Activated T-cell treated with anti-CD3 and anti-CD28 coated beads, Interleukin-2, amount 50 U/mL, for 72 hours (primary cell): ENCODE data around the gene LIPN. TPM values are rescaled to one million over a fixed set of nuclear protein-coding genes. Genes with fewer than 3 reads are reported as not detected.

ENCODE experiments used
- ATAC-seq, 2 donors: fragments of 150-1000 bp; cut with Tn5 transposase; replicated peaks in 1 of 2; 2 replicates each; pipeline ENCODE4 v1.10.0; 2021; ENCODE audit warnings: moderate library complexity in 2 of 2, mild to moderate bottlenecking in 1 of 2
- DNase-seq, 2 donors: peaks; one replicate each; pipeline ENCODE4 v3.0.0; 2021 to 2022; ENCODE audit warnings: mixed read lengths in 1 of 2
- H3K27ac Mint-ChIP-seq: one replicate; pipeline ENCODE4 v1.8.0; 2022; ENCODE audit warnings: mild to moderate bottlenecking, moderate library complexity, mixed read lengths
- H3K27me3 Mint-ChIP-seq: one replicate; pipeline ENCODE4 v1.8.0; 2022; ENCODE audit warnings: low read depth, mixed read lengths
- H3K36me3 Mint-ChIP-seq, 2 donors: one replicate each; pipeline ENCODE4 v1.8.0; 2022; ENCODE audit warnings: mixed read lengths in 2 of 2, mild to moderate bottlenecking in 1 of 2; ENCODE audit not compliant: insufficient read depth in 2 of 2
- H3K4me1 Mint-ChIP-seq: one replicate; pipeline ENCODE4 v1.8.0; 2022; ENCODE audit warnings: low read depth, mixed read lengths
- H3K4me3 Mint-ChIP-seq, 2 donors: one replicate each; pipeline ENCODE4 v1.8.0; 2022; ENCODE audit warnings: mild to moderate bottlenecking in 2 of 2, mixed read lengths in 2 of 2, moderate library complexity in 2 of 2
- H3K9me3 Mint-ChIP-seq, 2 donors: one replicate each; pipeline ENCODE4 v1.8.0; 2022; ENCODE audit warnings: mixed read lengths in 2 of 2
- total RNA-seq, 2 donors: library from RNA; stranded (reverse); gene quantifications; one replicate each; pipeline ENCODE4 v1.2.3, GENCODE V29; 2022

The LIPN gene
- total RNA-seq, 2 donors from 2014 or later = not detected

GRCh38 chr10:88813200-88813599, 53.4 kb downstream of the LIPN start:
- Mint-ChIP-seq H3K27me3 (peaks cover 5% of the 10 kb centered on the region), H3K4me3 (no peak overlapping the region), H3K36me3 (no peaks in the 10 kb centered on the region), H3K9me3 (no peaks in the 10 kb centered on the region), H3K27ac (peak overlapping the region; percentile 6), H3K4me1 (peaks cover 30% of the 10 kb centered on the region)
- DNase-seq = no peak
- ATAC-seq = no peak

GRCh38 chr10:88819290-88819689, 59.5 kb downstream of the LIPN start:
- no peak overlapping the region for H3K27ac Mint-ChIP-seq
- H3K4me3 Mint-ChIP-seq = no peak overlapping the region
- H3K4me1 Mint-ChIP-seq = peaks cover 21% of the 10 kb centered on the region
- H3K36me3 Mint-ChIP-seq = no peaks in the 10 kb centered on the region
- no peaks in the 10 kb centered on the region for H3K9me3 Mint-ChIP-seq
- ATAC-seq = no peak
- no peaks in the 10 kb centered on the region for H3K27me3 Mint-ChIP-seq
- DNase-seq = no peak

DNA sequence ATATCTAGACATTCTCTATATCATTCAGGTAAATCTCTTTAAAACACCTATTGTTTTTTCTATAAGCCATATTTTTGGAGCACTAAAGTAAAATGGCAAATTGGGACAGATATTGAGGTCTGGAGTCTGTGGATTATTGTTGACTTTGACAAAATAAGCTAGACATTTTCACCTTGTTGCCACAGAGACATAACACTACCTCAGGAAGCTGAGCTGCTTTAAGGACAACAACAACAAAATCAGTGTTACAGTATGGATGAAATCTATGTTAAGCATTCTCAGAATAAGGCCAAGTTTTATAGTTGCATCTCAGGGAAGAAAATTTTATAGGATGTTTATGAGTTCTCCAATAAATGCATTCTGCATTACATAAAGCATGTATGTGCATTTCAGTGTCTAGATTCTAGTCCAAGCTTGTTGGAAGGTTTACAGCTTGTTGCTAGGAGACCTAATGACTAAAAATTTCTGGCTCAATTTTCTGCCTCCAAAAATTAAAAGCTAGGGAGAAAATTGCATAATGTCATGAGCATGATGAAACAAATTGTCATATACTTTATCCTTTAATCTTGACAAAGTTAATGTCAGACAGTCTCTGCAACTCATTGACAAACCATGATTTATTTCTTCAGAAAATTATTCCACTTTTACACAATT, 61.1 kb downstream of the LIPN start:
- no peak overlapping the region for H3K27ac Mint-ChIP-seq
- DNase-seq = no peak
- no peaks in the 10 kb centered on the region for H3K9me3 Mint-ChIP-seq
- H3K27me3 Mint-ChIP-seq = no peaks in the 10 kb centered on the region
- H3K36me3 Mint-ChIP-seq = no peaks in the 10 kb centered on the region
- peaks cover 27% of the 10 kb centered on the region for H3K4me1 Mint-ChIP-seq
- no peak overlapping the region for H3K4me3 Mint-ChIP-seq
- no peak for ATAC-seq

DNA sequence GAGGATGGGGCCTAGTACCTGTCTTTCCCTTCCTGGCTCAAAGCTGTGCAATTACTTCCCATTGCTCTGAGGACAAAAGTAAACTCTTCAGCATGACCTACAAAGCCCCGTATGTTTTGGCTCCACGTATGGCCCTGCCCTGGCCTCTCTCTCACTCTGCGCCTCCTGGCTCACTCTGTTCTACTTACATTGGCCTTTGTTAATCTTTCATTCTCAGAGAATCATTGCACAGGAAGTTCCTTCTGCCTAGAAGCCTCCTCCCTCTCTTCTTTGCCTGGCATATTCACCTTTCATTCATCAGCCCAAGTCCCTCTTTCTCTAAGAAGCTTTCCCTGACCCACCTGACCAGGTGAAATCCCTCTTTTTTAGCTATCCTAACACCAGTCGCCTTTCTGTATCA, 66.6 kb downstream of the LIPN start:
- no peak for DNase-seq
- peak overlapping the region; percentile 48 for H3K27ac Mint-ChIP-seq
- H3K36me3 Mint-ChIP-seq = peaks cover 0 to 2% of the 10 kb centered on the region in 2 donors
- peaks cover 0 to 2% of the 10 kb centered on the region in 2 donors for H3K9me3 Mint-ChIP-seq
- H3K4me3 Mint-ChIP-seq = peak overlapping the region; percentile 19 to 24
- no peaks in the 10 kb centered on the region for H3K27me3 Mint-ChIP-seq
- ATAC-seq = no peak
- peaks cover 62% of the 10 kb centered on the region for H3K4me1 Mint-ChIP-seq

- Mint-ChIP-seq H3K4me3 (no peak overlapping the region), H3K27me3 (no peaks in the 10 kb centered on the region), H3K9me3 (peaks cover 0 to 2% of the 10 kb centered on the region in 2 donors), H3K4me1 (peaks cover 65% of the 10 kb centered on the region), H3K27ac (no peak overlapping the region), H3K36me3 (peaks cover 0 to 2% of the 10 kb centered on the region in 2 donors)
- ATAC-seq = peak; percentile 66 to 67
- no peak for DNase-seq
These were observed 67.9 kb downstream of the LIPN start for GRCh38 chr10:88827671-88828070.

GRCh38 chr10:88828310-88828709, 68.5 kb downstream of the LIPN start:
- no peak overlapping the region for H3K4me3 Mint-ChIP-seq
- peaks cover 0 to 2% of the 10 kb centered on the region in 2 donors for H3K9me3 Mint-ChIP-seq
- no peak for DNase-seq
- H3K4me1 Mint-ChIP-seq = peaks cover 71% of the 10 kb centered on the region
- peaks cover 0 to 2% of the 10 kb centered on the region in 2 donors for H3K36me3 Mint-ChIP-seq
- no peak for ATAC-seq
- no peak overlapping the region for H3K27ac Mint-ChIP-seq
- H3K27me3 Mint-ChIP-seq = no peaks in the 10 kb centered on the region

Other genes starting within 250 kb of the LIPN start
- 1 to 10 TPM; 2.6 to 6.2 TPM for gene RNLS, start 176.7 kb upstream of the LIPN start, total RNA-seq
- not detected for gene LIPJ, start 173.3 kb upstream of the LIPN start, total RNA-seq
- not detected for gene LIPF, start 95.6 kb upstream of the LIPN start, total RNA-seq
- not detected for gene LIPK, start 53.8 kb upstream of the LIPN start, total RNA-seq
- not detected for gene LIPM, start 42.7 kb downstream of the LIPN start, total RNA-seq
- gene ANKRD22, start 91.8 kb downstream of the LIPN start, total RNA-seq = under 1 TPM; 0.24 to 0.65 TPM
- 10 to 100 TPM; 28.2 to 39.9 TPM for gene STAMBPL1, start 120.2 kb downstream of the LIPN start, total RNA-seq
- gene ACTA2, start 192.8 kb downstream of the LIPN start, total RNA-seq = 10 to 100 TPM; 60.7 to 76.9 TPM
- gene FAS, start 230.8 kb downstream of the LIPN start, total RNA-seq = 100 to 1,000 TPM; 111 to 138 TPM